Gastroesophageal sphincter (tissue), 4 donors: ENCODE measurements around the gene CHIC2. TPM values are rescaled to one million over a fixed set of nuclear protein-coding genes. Genes with fewer than 3 reads are reported as not detected.

Source experiments
- ATAC-seq: fragments of 150-250 bp; one replicate; pipeline ENCODE4 v1.9.1; 2016; ENCODE audit warnings: mild to moderate bottlenecking, moderate library complexity
- H3K27ac ChIP-seq, 4 donors: fragments of 200-600 bp; sonication (generic) in 3 of 4; 1 replicate in 3 of 4; 2 replicates in 1 of 4; pipeline ENCODE4 v1.5.1; 2016 to 2019
- H3K27me3 ChIP-seq: fragments of 200-600 bp; sonication (generic); one replicate; pipeline ENCODE4 v1.5.1; 2019
- H3K36me3 ChIP-seq, 2 donors: fragments of 200-600 bp; sonication (generic); one replicate each; pipeline ENCODE4 v1.5.1; 2019; ENCODE audit warnings: control low read depth in 1 of 2
- H3K4me1 ChIP-seq, 3 donors: fragments of 200-600 bp; sonication (generic); 1 replicate in 2 of 3; 2 replicates in 1 of 3; pipeline ENCODE4 v1.5.1; 2016 to 2019; ENCODE audit warnings: control low read depth in 2 of 3
- H3K4me3 ChIP-seq, 2 donors: fragments of 200-600 bp; sonication (generic); one replicate each; pipeline ENCODE4 v1.5.1; 2019; ENCODE audit warnings: mild to moderate bottlenecking in 1 of 2, moderate library complexity in 1 of 2
- H3K9me3 ChIP-seq, 3 donors: fragments of 200-600 bp; sonication (generic); one replicate each; pipeline ENCODE4 v1.5.1; 2017 to 2019; ENCODE audit warnings: control low read depth in 2 of 3
- CTCF ChIP-seq, 4 experiments: fragments of 200-600 bp in 2 of 4; fragments of 450-650 bp in 2 of 4; sonication (generic) in 1 of 4; IDR thresholded peaks; one replicate each; pipeline ENCODE4 v1.5.1; 2017 to 2019; ENCODE audit warnings: antibody characterized with exemption in 4 of 4, mild to moderate bottlenecking in 2 of 4, moderate library complexity in 2 of 4
- EP300 ChIP-seq: sonication (generic); formaldehyde crosslinking; IDR thresholded peaks from one replicate; pipeline ENCODE4 v1.6.1; 2017; ENCODE audit warnings: antibody characterized with exemption, mild to moderate bottlenecking
- POLR2A ChIP-seq, 2 donors: fragments of 450-650 bp; IDR thresholded peaks; one replicate each; pipeline ENCODE4 v1.6.1; 2017; ENCODE audit warnings: antibody characterized with exemption in 2 of 2, mild to moderate bottlenecking in 2 of 2, moderate library complexity in 1 of 2
- POLR2AphosphoS5 ChIP-seq: sonication (generic); formaldehyde crosslinking; IDR thresholded peaks from one replicate; pipeline ENCODE4 v1.6.1; 2017; ENCODE audit warnings: antibody characterized with exemption
- WGBS, 2 donors: methylation state at CpG; one replicate each; pipeline ENCODE4 v1.1.5; 2018; ENCODE audit warnings: low coverage in 1 of 2; 5-methylcytosine and 5-hydroxymethylcytosine counted together
- total RNA-seq, 4 donors: library from RNA; depleted of rRNA; stranded (reverse); fragments of >200 nt; gene quantifications; one replicate each; pipeline ENCODE4 v1.1.0, GENCODE V29; 2016

Gene CHIC2
- total RNA-seq, 4 donors from 2014 or later, result 25.0 to 37.7 (median 29.2) TPM

DNA sequence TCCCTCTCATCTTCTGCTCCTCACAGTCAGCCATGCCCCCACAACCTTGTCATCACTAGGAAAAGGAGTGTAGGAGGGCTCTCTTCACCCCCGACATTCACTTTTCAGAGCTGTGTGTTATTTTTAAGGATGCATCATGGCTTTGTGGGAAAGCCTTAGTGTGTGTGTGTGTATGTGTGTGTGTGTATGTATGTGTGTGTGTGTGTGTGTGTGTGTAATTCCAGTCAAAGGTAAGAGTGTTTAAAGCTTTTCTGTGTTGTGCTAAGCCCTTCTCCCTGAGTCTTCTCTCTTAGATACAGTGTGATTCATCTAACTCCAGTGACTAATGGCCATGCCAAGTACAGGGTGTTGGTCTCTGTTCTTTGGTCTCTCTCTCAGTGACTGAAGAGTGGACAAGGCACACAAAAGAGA lies 76.6 kb downstream of the CHIC2 start:
- WGBS, 2 donors, result 80 to 100% methylated on average over 1 of the region's 1 CpG
- Histone ChIP-seq H3K27ac (no peak overlapping the region), H3K36me3 (no peaks in the 10 kb centered on the region), H3K27me3 (no peaks in the 10 kb centered on the region), H3K9me3 (no peaks in the 10 kb centered on the region), H3K4me3 (no peak overlapping the region), H3K4me1 (peaks cover 0 to 10% (median 0%) of the 10 kb centered on the region in 3 donors)
- no peak for ATAC-seq
- no peak for TF ChIP-seq POLR2AphosphoS5
- TF ChIP-seq EP300, result no peak
- no peak for TF ChIP-seq CTCF (IDR thresholded peaks at IDR 0.05)
- TF ChIP-seq POLR2A (IDR thresholded peaks at IDR 0.05), result no peak

DNA sequence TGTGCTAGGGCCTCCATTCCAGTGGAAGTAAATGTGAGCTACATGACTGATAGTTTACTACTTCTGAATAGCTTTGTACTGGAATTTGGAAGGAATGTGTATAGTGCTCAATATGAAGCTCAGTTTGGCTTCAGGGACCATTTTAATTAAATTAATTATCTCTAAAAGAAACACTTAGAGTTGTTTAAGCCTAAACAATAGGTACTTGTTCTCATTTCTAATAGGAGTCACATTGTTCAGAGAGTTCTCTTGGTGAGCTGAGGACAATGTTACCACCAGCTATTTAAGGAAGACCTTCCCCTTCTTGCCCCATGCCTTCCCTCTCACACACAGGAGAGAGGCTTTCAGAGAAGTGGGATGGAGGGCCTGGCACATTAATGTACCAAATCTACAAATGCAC lies 78.3 kb downstream of the CHIC2 start:
- Histone ChIP-seq H3K4me1 (no peaks in the 10 kb centered on the region), H3K27me3 (no peaks in the 10 kb centered on the region), H3K9me3 (no peaks in the 10 kb centered on the region), H3K27ac (no peak overlapping the region), H3K4me3 (no peak overlapping the region), H3K36me3 (no peaks in the 10 kb centered on the region)
- TF ChIP-seq POLR2A (IDR thresholded peaks at IDR 0.05), result no peak
- TF ChIP-seq CTCF (IDR thresholded peaks at IDR 0.05), result no peak
- no peak for TF ChIP-seq POLR2AphosphoS5
- no peak for TF ChIP-seq EP300
- ATAC-seq, result no peak

DNA sequence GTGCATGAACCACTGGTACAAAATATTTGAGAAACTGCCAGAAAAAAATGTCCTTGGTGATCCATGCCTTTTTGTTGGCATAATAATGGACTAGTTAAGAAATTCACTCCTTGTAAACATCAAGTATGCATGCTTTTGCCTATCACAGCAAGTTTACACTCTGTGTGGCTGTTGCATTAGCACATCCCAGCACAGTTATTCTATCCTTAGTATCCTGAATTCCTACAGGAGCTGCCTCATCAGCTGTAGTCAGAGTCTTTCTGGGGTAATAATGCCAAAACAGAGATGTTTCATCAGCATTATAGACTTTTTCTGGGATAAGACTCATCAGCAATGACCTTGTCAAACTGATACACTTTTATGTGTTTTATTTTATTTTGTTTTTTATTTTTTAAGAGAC lies 82.8 kb downstream of the CHIC2 start:
- no peak for TF ChIP-seq EP300
- no peak for TF ChIP-seq POLR2AphosphoS5
- no peak for TF ChIP-seq POLR2A (IDR thresholded peaks at IDR 0.05)
- no peak for TF ChIP-seq CTCF (IDR thresholded peaks at IDR 0.05)
- no peaks in the 10 kb centered on the region for H3K9me3 ChIP-seq
- H3K27me3 ChIP-seq, result no peaks in the 10 kb centered on the region
- no peak overlapping the region for H3K4me3 ChIP-seq
- no peaks in the 10 kb centered on the region for H3K36me3 ChIP-seq
- H3K27ac ChIP-seq, result no peak overlapping the region
- ATAC-seq, result no peak
- no peaks in the 10 kb centered on the region for H3K4me1 ChIP-seq

DNA sequence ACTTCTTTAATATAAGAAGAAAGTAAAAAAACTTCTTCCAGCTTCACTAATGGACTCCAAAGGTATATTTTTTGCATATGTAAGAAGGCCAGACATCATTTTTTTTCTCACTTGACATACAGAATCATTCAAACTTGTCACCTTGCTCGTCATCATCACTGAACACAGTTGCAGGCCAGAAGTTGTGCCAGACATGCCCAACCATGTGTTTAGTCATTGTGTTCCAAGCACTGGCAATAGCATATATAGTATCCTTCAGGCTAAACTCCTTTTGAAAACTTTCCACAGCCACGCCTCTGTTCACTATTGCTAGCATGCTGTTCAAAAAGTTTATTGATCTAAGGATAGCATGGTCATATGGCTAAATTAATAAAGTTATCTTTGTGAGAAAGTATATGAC lies 83.3 kb downstream of the CHIC2 start:
- H3K27me3 ChIP-seq, result no peaks in the 10 kb centered on the region
- ATAC-seq, result no peak
- no peaks in the 10 kb centered on the region for H3K4me1 ChIP-seq
- 87 to 94% methylated on average over 2 of the region's 2 CpGs for WGBS, 2 donors
- H3K9me3 ChIP-seq, result no peaks in the 10 kb centered on the region
- H3K36me3 ChIP-seq, result no peaks in the 10 kb centered on the region
- TF ChIP-seq CTCF (IDR thresholded peaks at IDR 0.05) (no peak), POLR2AphosphoS5 (no peak), POLR2A (IDR thresholded peaks at IDR 0.05) (no peak), EP300 (no peak)
- no peak overlapping the region for H3K4me3 ChIP-seq
- H3K27ac ChIP-seq, result no peak overlapping the region

GRCh38 chr4:53974561-53974960 lies 89.8 kb downstream of the CHIC2 start:
- no peak for ATAC-seq
- Histone ChIP-seq H3K4me3 (no peak overlapping the region), H3K36me3 (no peaks in the 10 kb centered on the region), H3K9me3 (no peaks in the 10 kb centered on the region), H3K27me3 (no peaks in the 10 kb centered on the region), H3K4me1 (no peaks in the 10 kb centered on the region), H3K27ac (no peak overlapping the region)
- no peak for TF ChIP-seq CTCF (IDR thresholded peaks at IDR 0.05)
- no peak for TF ChIP-seq EP300
- TF ChIP-seq POLR2A (IDR thresholded peaks at IDR 0.05), result no peak
- TF ChIP-seq POLR2AphosphoS5, result no peak
- WGBS, 2 donors, result 92 to 100% methylated on average over 2 of the region's 2 CpGs
